ENCODE measurements around the gene CCDC85C.

The CCDC85C gene

DNA sequence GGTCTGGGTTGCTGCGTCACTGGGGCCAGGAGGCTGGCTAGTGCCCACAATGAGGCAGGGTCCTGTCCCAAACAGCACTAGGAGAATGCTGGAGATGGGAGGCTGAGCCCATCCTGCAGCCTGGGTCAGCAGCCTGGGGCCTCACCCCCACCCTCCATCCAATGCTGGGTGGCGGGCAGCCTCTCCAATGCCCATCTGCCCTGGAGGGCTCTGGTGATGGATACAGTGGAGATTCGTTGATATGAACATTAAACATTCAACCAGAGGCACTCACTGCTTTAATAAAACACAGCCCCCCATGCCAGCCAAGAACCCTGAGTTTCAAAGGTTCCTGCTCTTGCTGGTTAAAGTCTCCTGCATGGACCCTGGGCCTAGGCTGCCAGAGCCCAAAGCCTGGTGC lies 21.5 kb upstream of the CCDC85C start:
- H3K36me3 ChIP-seq (ENCODE audit: insufficient read depth, low read length) = no peaks in the 10 kb centered on the region
- H3K4me3 ChIP-seq (ENCODE audit: low read length) = no peak overlapping the region
- no peaks in the 10 kb centered on the region for H3K27me3 ChIP-seq (ENCODE audit: insufficient read depth, low read length)
- H3K4me1 ChIP-seq (ENCODE audit: insufficient read depth, low read length) = peaks cover 8% of the 10 kb centered on the region
- no peaks in the 10 kb centered on the region for H3K9me3 ChIP-seq (ENCODE audit: low read length)
- no peak overlapping the region for H2AFZ ChIP-seq (ENCODE audit: low read depth, low read length)

DNA sequence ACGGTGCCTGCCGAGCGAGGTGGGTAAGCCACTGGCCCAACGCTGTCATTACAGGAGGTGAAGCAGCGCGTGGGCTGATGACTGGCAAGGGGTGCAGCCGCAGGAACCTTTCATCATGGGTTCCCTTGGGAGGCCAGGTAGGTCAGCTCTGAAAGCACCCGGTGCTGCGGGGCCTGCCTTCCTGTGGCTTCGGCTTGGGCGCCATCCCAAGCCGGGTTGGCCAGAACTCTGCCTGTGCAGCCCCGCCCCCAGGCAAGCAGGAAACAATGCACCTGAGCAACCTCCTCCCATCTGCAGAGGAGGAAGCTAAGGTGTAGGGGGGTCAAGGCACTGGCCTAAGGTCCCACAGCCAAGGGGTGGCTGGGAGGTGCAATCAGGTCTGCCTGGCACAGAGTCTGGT lies 21.0 kb upstream of the CCDC85C start:
- Histone ChIP-seq H3K27me3 (ENCODE audit: insufficient read depth, low read length) (no peaks in the 10 kb centered on the region), H2AFZ (ENCODE audit: low read depth, low read length) (no peak overlapping the region), H3K9me3 (ENCODE audit: low read length) (no peaks in the 10 kb centered on the region), H3K4me3 (ENCODE audit: low read length) (no peak overlapping the region), H3K4me1 (ENCODE audit: insufficient read depth, low read length) (peaks cover 13% of the 10 kb centered on the region), H3K36me3 (ENCODE audit: insufficient read depth, low read length) (no peaks in the 10 kb centered on the region)

GRCh38 chr14:99624024-99624423 lies 20.0 kb upstream of the CCDC85C start:
- Histone ChIP-seq H3K4me3 (ENCODE audit: low read length) (no peak overlapping the region), H2AFZ (ENCODE audit: low read depth, low read length) (no peak overlapping the region), H3K27me3 (ENCODE audit: insufficient read depth, low read length) (no peaks in the 10 kb centered on the region), H3K36me3 (ENCODE audit: insufficient read depth, low read length) (no peaks in the 10 kb centered on the region), H3K4me1 (ENCODE audit: insufficient read depth, low read length) (peaks cover 18% of the 10 kb centered on the region), H3K9me3 (ENCODE audit: low read length) (no peaks in the 10 kb centered on the region)

DNA sequence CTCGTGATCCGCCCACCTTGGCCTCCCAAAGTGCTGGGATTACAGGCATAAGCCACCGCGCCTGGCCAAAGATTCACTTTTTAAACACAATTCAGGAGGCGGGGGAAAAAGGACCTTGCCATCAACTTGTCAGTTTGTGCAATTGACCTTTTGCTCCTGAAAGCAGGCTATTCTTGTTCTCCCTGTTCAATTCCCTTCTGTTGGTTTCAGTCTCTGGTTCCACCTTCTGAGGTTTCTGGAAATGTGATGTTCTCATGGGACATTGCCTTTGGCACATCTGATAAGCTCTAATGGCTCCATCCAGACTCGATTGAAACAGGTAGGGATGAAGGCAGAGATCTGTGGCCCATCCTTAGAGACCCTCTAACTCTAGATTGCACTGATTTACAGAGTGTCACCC lies 17.9 kb upstream of the CCDC85C start:
- Histone ChIP-seq H3K9me3 (ENCODE audit: low read length) (no peaks in the 10 kb centered on the region), H2AFZ (ENCODE audit: low read depth, low read length) (no peak overlapping the region), H3K4me1 (ENCODE audit: insufficient read depth, low read length) (peaks cover 16% of the 10 kb centered on the region), H3K27me3 (ENCODE audit: insufficient read depth, low read length) (no peaks in the 10 kb centered on the region), H3K4me3 (ENCODE audit: low read length) (no peak overlapping the region), H3K36me3 (ENCODE audit: insufficient read depth, low read length) (no peaks in the 10 kb centered on the region)

- H3K27me3 ChIP-seq (ENCODE audit: insufficient read depth, low read length) = no peaks in the 10 kb centered on the region
- no peak overlapping the region for H2AFZ ChIP-seq (ENCODE audit: low read depth, low read length)
- H3K9me3 ChIP-seq (ENCODE audit: low read length) = no peaks in the 10 kb centered on the region
- peak overlapping the region; percentile 2 for H3K4me3 ChIP-seq (ENCODE audit: low read length)
- peaks cover 16% of the 10 kb centered on the region for H3K4me1 ChIP-seq (ENCODE audit: insufficient read depth, low read length)
- H3K36me3 ChIP-seq (ENCODE audit: insufficient read depth, low read length) = no peaks in the 10 kb centered on the region
Observed at GRCh38 chr14:99619835-99620834, 16.1 kb upstream of the CCDC85C start.

DNA sequence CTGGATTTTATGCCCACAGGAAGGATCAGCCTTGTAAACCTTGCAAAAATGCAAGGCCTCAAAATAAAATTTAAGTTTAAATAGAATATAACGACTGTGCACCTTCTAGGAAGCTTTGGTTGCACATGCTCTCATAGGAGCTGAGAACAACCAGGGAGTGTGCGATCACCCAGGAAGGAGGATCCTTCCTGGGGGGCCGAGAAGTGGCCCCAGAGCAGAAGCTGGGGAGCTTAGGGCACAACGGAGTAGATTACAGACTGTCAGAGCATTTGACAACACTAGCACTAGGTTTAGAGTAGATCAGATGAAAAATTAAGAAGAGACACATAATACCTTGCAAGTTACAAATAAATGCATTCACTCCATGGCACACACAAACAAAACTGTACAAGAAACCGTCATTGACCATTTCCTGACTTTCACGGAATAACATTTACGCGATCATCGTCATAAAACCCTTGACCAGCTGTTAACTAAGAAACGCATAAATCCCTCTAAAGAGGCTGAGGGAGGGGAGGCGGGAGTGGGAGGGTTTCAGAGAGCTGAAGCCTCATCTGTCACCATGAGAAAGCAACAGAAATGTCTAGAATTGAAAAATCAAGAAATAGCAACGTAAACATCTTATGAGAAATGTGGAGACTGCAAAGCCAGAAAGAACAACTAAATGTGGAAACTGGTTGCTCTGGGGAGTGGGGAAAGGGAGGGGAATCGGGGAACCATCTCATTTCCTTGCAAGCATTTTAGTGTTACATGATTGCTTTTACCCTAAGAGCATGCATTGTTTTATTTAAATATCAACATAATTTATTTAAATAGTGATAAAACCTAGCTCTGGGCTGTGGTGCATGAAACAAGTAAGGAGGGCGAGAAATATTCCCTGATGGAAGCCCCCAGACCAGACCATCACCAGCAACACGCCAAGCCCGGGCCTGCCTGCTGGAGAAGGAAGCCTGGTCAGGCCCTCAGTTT lies 13.1 kb upstream of the CCDC85C start:
- Histone ChIP-seq H3K4me1 (ENCODE audit: insufficient read depth, low read length) (peaks cover 23% of the 10 kb centered on the region), H3K9me3 (ENCODE audit: low read length) (no peaks in the 10 kb centered on the region), H3K27me3 (ENCODE audit: insufficient read depth, low read length) (no peaks in the 10 kb centered on the region), H2AFZ (ENCODE audit: low read depth, low read length) (no peak overlapping the region), H3K4me3 (ENCODE audit: low read length) (no peak overlapping the region), H3K36me3 (ENCODE audit: insufficient read depth, low read length) (no peaks in the 10 kb centered on the region)

DNA sequence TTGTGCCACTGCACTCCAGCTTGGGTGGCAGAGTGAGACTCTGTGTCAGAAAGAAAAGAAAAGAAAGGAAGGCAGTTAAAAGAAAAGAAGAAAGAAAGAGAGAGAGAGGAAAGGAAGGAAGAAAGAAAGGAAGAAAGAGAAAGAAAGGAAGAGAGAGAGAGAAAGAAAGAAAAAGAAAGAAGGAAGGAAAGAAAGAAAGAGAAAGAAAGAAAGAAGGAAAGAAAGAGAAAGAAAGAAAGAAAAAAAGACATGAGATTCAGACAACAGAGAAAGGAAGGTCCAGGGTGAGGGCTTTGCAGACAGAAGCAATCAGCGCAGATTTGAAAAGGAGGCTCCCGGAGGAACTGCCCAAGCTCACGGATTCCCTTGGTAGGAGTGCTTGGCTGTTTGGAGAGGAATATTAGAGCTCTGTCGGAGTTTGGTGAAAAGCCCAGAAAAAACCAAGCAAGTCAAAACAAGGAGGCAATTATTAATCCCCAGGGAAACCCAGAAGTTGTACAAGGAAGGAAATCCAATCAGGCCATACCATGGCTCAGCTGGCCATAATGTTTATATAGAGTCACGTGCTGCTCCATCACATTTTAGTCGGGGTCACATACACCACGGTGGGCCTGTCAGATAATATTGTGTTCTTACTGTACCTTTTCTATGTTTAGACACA lies 11.6 kb upstream of the CCDC85C start:
- peaks cover 20% of the 10 kb centered on the region for H3K4me1 ChIP-seq (ENCODE audit: insufficient read depth, low read length)
- H2AFZ ChIP-seq (ENCODE audit: low read depth, low read length) = no peak overlapping the region
- H3K9me3 ChIP-seq (ENCODE audit: low read length) = no peaks in the 10 kb centered on the region
- no peaks in the 10 kb centered on the region for H3K27me3 ChIP-seq (ENCODE audit: insufficient read depth, low read length)
- no peak overlapping the region for H3K4me3 ChIP-seq (ENCODE audit: low read length)
- H3K36me3 ChIP-seq (ENCODE audit: insufficient read depth, low read length) = no peaks in the 10 kb centered on the region

- H3K36me3 ChIP-seq (ENCODE audit: insufficient read depth, low read length) = no peaks in the 10 kb centered on the region
- peaks cover 7% of the 10 kb centered on the region for H3K4me1 ChIP-seq (ENCODE audit: insufficient read depth, low read length)
- no peak overlapping the region for H3K4me3 ChIP-seq (ENCODE audit: low read length)
- H2AFZ ChIP-seq (ENCODE audit: low read depth, low read length) = no peak overlapping the region
- H3K9me3 ChIP-seq (ENCODE audit: low read length) = no peaks in the 10 kb centered on the region
- H3K27me3 ChIP-seq (ENCODE audit: insufficient read depth, low read length) = no peaks in the 10 kb centered on the region
Observed at GRCh38 chr14:99612738-99613330, 8.8 kb upstream of the CCDC85C start.

- Histone ChIP-seq H3K4me3 (ENCODE audit: low read length) (no peak overlapping the region), H3K36me3 (ENCODE audit: insufficient read depth, low read length) (no peaks in the 10 kb centered on the region), H2AFZ (ENCODE audit: low read depth, low read length) (no peak overlapping the region), H3K9me3 (ENCODE audit: low read length) (no peaks in the 10 kb centered on the region), H3K4me1 (ENCODE audit: insufficient read depth, low read length) (peaks cover 7% of the 10 kb centered on the region), H3K27me3 (ENCODE audit: insufficient read depth, low read length) (no peaks in the 10 kb centered on the region)
Observed at GRCh38 chr14:99612071-99612737, 8.2 kb upstream of the CCDC85C start.

- no peak overlapping the region for H3K4me3 ChIP-seq (ENCODE audit: low read length)
- no peaks in the 10 kb centered on the region for H3K36me3 ChIP-seq (ENCODE audit: insufficient read depth, low read length)
- H3K27me3 ChIP-seq (ENCODE audit: insufficient read depth, low read length) = no peaks in the 10 kb centered on the region
- no peak overlapping the region for H2AFZ ChIP-seq (ENCODE audit: low read depth, low read length)
- peaks cover 8% of the 10 kb centered on the region for H3K4me1 ChIP-seq (ENCODE audit: insufficient read depth, low read length)
- no peaks in the 10 kb centered on the region for H3K9me3 ChIP-seq (ENCODE audit: low read length)
Observed at GRCh38 chr14:99611646-99612045, 7.6 kb upstream of the CCDC85C start.

DNA sequence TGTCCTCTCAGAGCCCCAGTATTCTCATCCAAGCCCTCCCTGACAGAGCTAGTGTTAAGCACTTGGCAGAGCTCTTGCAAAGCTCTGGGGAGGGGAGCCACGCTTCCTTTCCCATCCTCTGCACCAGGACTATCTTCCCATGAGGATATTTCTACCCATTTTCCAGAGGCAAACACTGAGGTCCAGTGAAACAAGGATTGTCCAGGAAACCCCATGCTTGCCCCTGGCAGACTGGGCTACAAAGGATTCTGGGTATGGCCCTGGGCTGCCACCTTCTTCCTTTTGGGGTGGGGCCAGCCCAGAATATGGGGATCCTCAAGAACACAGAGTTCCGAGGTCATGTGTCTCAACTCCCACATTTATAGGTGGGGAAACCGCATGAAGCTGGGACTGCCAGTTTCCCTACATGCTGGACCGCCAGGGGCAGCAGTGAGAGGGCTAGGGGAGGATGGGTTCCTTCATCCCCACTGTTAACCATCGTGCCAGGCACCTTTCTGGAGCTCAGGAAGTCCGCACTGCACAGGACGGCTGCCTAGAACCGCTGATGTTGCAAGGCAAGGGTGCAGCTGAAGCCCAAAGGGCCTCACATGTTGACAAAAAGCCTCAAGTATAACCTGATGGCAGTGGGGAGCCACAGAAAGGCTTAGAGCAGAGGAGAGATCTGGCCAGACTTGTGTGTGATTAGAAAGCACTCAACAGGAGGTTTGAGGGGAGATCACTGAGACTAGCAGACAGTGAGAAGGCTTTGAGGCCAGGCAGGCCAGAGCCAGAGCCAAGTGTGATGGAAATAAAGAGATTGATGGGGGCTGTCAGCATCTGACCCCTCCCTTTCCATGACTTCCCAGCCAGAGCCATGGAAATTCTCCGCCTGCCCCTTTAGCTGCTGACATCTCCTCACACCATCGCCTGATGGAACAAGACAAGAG lies 5.5 kb upstream of the CCDC85C start:
- Histone ChIP-seq H3K36me3 (ENCODE audit: insufficient read depth, low read length) (no peaks in the 10 kb centered on the region), H3K4me1 (ENCODE audit: insufficient read depth, low read length) (peaks cover 22% of the 10 kb centered on the region), H2AFZ (ENCODE audit: low read depth, low read length) (no peak overlapping the region), H3K9me3 (ENCODE audit: low read length) (no peaks in the 10 kb centered on the region), H3K4me3 (ENCODE audit: low read length) (no peak overlapping the region), H3K27me3 (ENCODE audit: insufficient read depth, low read length) (no peaks in the 10 kb centered on the region)
